CD4-positive, alpha-beta T cell treated with Interleukin-17A for 4 hours (primary cell): ENCODE results near the gene SEM1.
"Not testable (repeated sequence)": the region's sequence is repeated elsewhere in the genome, so short reads cannot be mapped to it uniquely, and the experiment has no call there.

Source experiments
- DNase-seq: peaks from one replicate; pipeline ENCODE4 v3.0.0-alpha.2; 2020; ENCODE audit warnings: mixed read lengths

Gene SEM1

GRCh38 chr7:96658022-96658412, 51.6 kb downstream of the SEM1 start:
- no peak for DNase-seq

GRCh38 chr7:96657347-96658021, 52.2 kb downstream of the SEM1 start:
- DNase-seq, result no peak

- no peak for DNase-seq
Measured at GRCh38 chr7:96655956-96656355, 53.7 kb downstream of the SEM1 start.

- no peak for DNase-seq
Measured at GRCh38 chr7:96654630-96655188, 54.9 kb downstream of the SEM1 start.

- DNase-seq, result no peak
Measured at GRCh38 chr7:96649981-96650380, 59.7 kb downstream of the SEM1 start.

- no peak for DNase-seq
Measured at GRCh38 chr7:96648784-96649183, 60.9 kb downstream of the SEM1 start.

- no peak for DNase-seq
Measured at GRCh38 chr7:96647733-96648132, 61.9 kb downstream of the SEM1 start.

GRCh38 chr7:96645084-96645483, 64.6 kb downstream of the SEM1 start:
- no peak for DNase-seq

- not testable (repeated sequence) for DNase-seq
Measured at GRCh38 chr7:96643436-96643835, 66.2 kb downstream of the SEM1 start.

GRCh38 chr7:96640054-96640453, 69.6 kb downstream of the SEM1 start:
- no peak for DNase-seq
